ENCODE measurements around the gene BEAN1. TPM values are rescaled to one million over a fixed set of nuclear protein-coding genes. Genes with fewer than 3 reads are reported as not detected.

BEAN1 gene
- total and polyA plus RNA-seq, 7 donors: 0.01 to 0.08 TPM; not detected in 5

DNA sequence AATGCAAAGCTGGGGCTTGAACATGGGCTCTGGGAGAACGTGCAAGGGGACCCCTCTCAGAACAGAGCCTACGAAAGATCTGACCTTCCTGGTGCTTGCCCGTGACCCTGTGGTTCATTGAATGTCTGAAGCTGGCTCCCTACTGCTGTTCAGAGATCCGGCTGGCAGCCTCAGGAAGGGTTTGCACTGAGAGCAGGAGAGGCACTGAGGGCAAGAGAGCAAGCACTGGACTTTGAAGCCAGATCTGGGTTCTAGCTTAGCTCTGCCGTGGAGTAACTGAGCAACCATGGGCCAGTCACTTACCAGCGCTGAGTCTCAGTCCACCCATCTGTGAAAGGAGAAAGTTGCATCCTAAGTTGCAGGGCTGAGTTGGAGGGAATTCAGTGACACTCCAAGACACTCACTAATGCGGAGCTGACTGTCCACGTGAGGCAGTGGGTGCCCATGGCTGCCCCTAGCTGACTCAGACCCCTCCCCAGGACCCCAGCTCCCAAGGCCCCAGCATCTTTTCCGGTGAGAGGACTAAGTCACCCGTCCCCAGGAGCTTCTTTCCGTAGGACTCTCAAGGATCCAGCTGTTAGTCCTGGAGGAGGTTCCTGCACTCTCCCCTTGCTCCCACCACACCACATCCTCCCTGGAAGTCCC is 41.3 kb downstream of the BEAN1 start:
- H3K27ac ChIP-seq: no peak overlapping the region
- H3K4me3 ChIP-seq: no peak overlapping the region
- no peak for DNase-seq
- H3K27me3 ChIP-seq (ENCODE audit: insufficient read depth in 3 of 3, low read length in 2 of 3): peaks cover 0 to 9% (median 2%) of the 10 kb centered on the region in 3 donors
- 87 to 90% (median 88%) methylated on average over 11 of the region's 11 CpGs for WGBS, 3 donors
- TF ChIP-seq, protein P1, sequence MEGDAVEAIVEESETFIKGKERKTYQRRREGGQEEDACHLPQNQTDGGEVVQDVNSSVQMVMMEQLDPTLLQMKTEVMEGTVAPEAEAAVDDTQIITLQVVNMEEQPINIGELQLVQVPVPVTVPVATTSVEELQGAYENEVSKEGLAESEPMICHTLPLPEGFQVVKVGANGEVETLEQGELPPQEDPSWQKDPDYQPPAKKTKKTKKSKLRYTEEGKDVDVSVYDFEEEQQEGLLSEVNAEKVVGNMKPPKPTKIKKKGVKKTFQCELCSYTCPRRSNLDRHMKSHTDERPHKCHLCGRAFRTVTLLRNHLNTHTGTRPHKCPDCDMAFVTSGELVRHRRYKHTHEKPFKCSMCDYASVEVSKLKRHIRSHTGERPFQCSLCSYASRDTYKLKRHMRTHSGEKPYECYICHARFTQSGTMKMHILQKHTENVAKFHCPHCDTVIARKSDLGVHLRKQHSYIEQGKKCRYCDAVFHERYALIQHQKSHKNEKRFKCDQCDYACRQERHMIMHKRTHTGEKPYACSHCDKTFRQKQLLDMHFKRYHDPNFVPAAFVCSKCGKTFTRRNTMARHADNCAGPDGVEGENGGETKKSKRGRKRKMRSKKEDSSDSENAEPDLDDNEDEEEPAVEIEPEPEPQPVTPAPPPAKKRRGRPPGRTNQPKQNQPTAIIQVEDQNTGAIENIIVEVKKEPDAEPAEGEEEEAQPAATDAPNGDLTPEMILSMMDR (IDR thresholded peaks at IDR 0.05): no peak
- no peaks in the 10 kb centered on the region for H3K36me3 ChIP-seq (ENCODE audit: insufficient read depth in 1 of 2, low read depth in 1 of 2)
- no peaks in the 10 kb centered on the region for H3K4me1 ChIP-seq
- no peaks in the 10 kb centered on the region for H3K9me3 ChIP-seq
- intact Hi-C loops (cut with DNase I): no loop called here
- no peak for ATAC-seq

DNA sequence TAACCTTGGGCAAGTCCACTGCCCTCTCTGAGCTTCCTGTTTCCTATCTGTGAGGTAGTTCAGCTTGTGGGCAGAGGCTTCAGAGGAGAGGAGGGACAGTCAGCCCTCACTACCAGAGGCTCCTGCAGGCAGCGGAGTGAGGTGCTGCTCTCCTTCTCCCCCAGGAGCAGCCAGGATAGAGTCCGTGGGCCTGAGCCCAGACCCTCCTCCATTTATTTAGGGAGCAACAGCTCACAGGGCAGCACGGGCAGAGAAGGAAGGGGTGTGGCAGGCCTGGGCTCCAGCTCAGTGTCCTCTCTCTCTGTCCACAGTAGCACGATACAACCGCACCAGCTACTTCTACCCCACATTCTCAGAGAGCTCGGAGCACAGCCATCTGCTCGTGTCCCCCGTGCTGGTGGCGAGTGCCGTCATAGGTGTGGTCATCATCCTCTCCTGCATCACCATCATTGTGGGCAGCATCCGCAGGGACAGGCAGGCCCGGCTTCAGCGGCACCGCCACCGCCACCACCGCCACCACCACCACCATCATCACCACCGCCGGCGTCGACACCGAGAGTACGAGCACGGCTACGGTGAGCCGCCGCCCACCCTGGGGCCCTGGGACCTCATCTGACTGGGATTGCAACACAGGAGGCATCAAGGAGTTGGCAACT is 42.3 kb downstream of the BEAN1 start:
- Histone ChIP-seq H3K9me3 (no peaks in the 10 kb centered on the region), H3K27ac (no peak overlapping the region), H3K36me3 (ENCODE audit: insufficient read depth in 1 of 2, low read depth in 1 of 2) (no peaks in the 10 kb centered on the region), H3K4me1 (no peaks in the 10 kb centered on the region), H3K4me3 (no peak overlapping the region), H3K27me3 (ENCODE audit: insufficient read depth in 3 of 3, low read length in 2 of 3) (peaks cover 0 to 9% (median 2%) of the 10 kb centered on the region in 3 donors)
- ATAC-seq: no peak
- no peak for DNase-seq
- TF ChIP-seq, protein P1 (IDR thresholded peaks at IDR 0.05): no peak
- 95% methylated on average over 26 of the region's 26 CpGs for WGBS, 3 donors
- intact Hi-C loops (cut with DNase I): no loop called here

GRCh38 chr16:66469947-66470546 is 43.0 kb downstream of the BEAN1 start:
- Histone ChIP-seq H3K27ac (no peak overlapping the region), H3K9me3 (no peaks in the 10 kb centered on the region), H3K27me3 (ENCODE audit: insufficient read depth in 3 of 3, low read length in 2 of 3) (peaks cover 0 to 9% (median 2%) of the 10 kb centered on the region in 3 donors), H3K4me1 (no peaks in the 10 kb centered on the region), H3K36me3 (ENCODE audit: insufficient read depth in 1 of 2, low read depth in 1 of 2) (no peaks in the 10 kb centered on the region), H3K4me3 (no peak overlapping the region)
- WGBS, 3 donors: 88 to 95% (median 90%) methylated on average over 6 of the region's 6 CpGs
- ATAC-seq (no peak), DNase-seq (no peak)
- TF ChIP-seq, protein P1 (IDR thresholded peaks at IDR 0.05): no peak
- intact Hi-C loops (cut with DNase I): loop anchor here in 1 of 2 donors (10.0 kb wide), 1 partner anchor 115 kb away; no protein-coding TSS in a partner anchor

GRCh38 chr16:66470556-66470955 is 43.5 kb downstream of the BEAN1 start:
- intact Hi-C loops (cut with DNase I): loop anchor here in 1 of 2 donors (10.0 kb wide), 1 partner anchor 114 kb away; no protein-coding TSS in a partner anchor
- ATAC-seq (no peak), DNase-seq (no peak)
- TF ChIP-seq, protein P1 (IDR thresholded peaks at IDR 0.05): no peak
- Histone ChIP-seq H3K27ac (no peak overlapping the region), H3K4me1 (no peaks in the 10 kb centered on the region), H3K36me3 (ENCODE audit: insufficient read depth in 1 of 2, low read depth in 1 of 2) (no peaks in the 10 kb centered on the region), H3K9me3 (no peaks in the 10 kb centered on the region), H3K27me3 (ENCODE audit: insufficient read depth in 3 of 3, low read length in 2 of 3) (peaks cover 0 to 13% (median 2%) of the 10 kb centered on the region in 3 donors), H3K4me3 (no peak overlapping the region)
- WGBS, 3 donors: 16 to 31% (median 26%) methylated on average over 2 of the region's 2 CpGs
